ENCODE data around the gene HSD17B8. TPM values are rescaled to one million over a fixed set of nuclear protein-coding genes. Genes with fewer than 3 reads are reported as not detected.

HSD17B8 gene
- total and polyA plus RNA-seq, 10 of the 15 experiments (the other 5 are each of a cell fraction or from before 2014, with no cell fraction given), result 3.1 to 54.3 (median 26.5) TPM

DNA sequence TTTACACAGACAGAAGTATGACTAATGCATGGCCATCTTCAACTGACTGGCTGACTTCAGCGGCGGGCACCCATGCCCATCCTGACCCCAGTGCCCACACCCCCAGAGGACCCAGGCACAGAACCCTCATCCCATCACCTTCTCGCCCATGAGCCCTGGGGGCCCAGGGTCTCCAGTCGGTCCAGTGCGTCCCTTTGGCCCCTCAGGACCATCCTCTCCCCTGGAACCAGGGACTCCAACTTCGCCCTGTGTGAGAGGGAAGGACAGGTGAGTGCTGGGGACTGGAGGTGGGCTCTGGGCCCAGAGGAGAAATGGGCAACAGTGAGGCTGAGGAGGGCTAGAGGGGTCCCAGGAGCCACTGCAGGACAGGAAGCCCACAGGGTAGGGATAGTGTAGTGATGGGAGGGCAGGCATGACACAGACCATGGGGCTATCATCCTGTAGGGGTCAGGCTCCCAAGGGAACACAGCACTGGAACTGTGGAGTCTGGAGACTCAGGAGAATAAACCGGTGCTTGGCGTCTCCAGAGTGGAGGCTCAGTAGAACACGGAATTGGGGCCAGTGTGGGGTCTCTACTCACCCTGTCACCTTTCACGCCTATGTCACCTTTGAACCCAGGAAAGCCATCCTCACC lies 28.9 kb upstream of the HSD17B8 start:
- ChIA-PET SMC1A (ENCODE audit: uncharacterized antibody, unreplicated experiment) (interaction anchor here (0.8 to 4.3 kb wide), 2 partner anchors 15 to 99 kb away, joined by 3 to 27 read pairs; partner anchors contain the start of gene HLA-DPB1), RAD21 (ENCODE audit: unreplicated experiment) (interaction anchor here (3.9 kb wide), 1 partner anchor 26 kb away, joined by 20 read pairs; no protein-coding TSS in a partner anchor), POLR2A (interaction anchor here (0.5 kb wide), 1 partner anchor 71 kb away, joined by 4 read pairs; no protein-coding TSS in a partner anchor), CTCF (interaction anchor here (0.7 to 6.0 kb wide), 6 partner anchors 21 to 160 kb away, joined by 3 to 58 read pairs (median 10); no protein-coding TSS in a partner anchor)
- Histone ChIP-seq H3K4me3 (no peak overlapping the region), H2AFZ (ENCODE audit: control insufficient read depth, low read depth, low read length) (no peak overlapping the region), H3K27me3 (replicated peaks in 1 of 2; ENCODE audit: control insufficient read depth in 2 of 2, insufficient read depth in 2 of 2, low read length in 1 of 2) (no peaks in the 10 kb centered on the region), H4K20me1 (ENCODE audit: control insufficient read depth, insufficient read depth) (no peaks in the 10 kb centered on the region), H3K4me1 (ENCODE audit: control insufficient read depth, insufficient read depth, low read length) (no peaks in the 10 kb centered on the region), H3K36me3 (ENCODE audit: control insufficient read depth in 2 of 2, insufficient read depth in 2 of 2, low read length in 1 of 2) (no peaks in the 10 kb centered on the region), H3K9me3 (replicated peaks; ENCODE audit: control insufficient read depth, insufficient read depth, low read length) (no peaks in the 10 kb centered on the region), H3K9ac (ENCODE audit: control insufficient read depth, insufficient read depth, low read length) (no peak overlapping the region), H3K79me2 (ENCODE audit: control insufficient read depth, insufficient read depth, low read length) (no peaks in the 10 kb centered on the region), H3K27ac (ENCODE audit: control insufficient read depth, insufficient read depth) (no peak overlapping the region), H3K4me2 (ENCODE audit: control insufficient read depth, insufficient read depth) (no peak overlapping the region)
- WGBS (ENCODE audit: insufficient coverage, insufficient replicate concordance, low lambda C conversion rate, missing lambda C conversion rate), result 32% methylated on average over 10 of the region's 10 CpGs
- in situ Hi-C loops (cut with MboI), result no loop called here
- DNase-seq (ENCODE audit: low read depth, low spot score) (no peak), FAIRE-seq (no peak), ATAC-seq (no peak)
- TF ChIP-seq E2F8 (IDR thresholded peaks at IDR 0.05; ENCODE audit: low read depth, partially characterized antibody) (no peak), YBX1 (IDR thresholded peaks at IDR 0.05) (no peak), KLF5 (IDR thresholded peaks at IDR 0.05; ENCODE audit: partially characterized antibody) (no peak), MYB (IDR thresholded peaks at IDR 0.05; ENCODE audit: borderline replicate concordance, low read depth, low read length) (no peak), ZNF622 (IDR thresholded peaks at IDR 0.05) (no peak), LARP7 (IDR thresholded peaks at IDR 0.05) (no peak), CREB1 (IDR thresholded peaks at IDR 0.05; ENCODE audit: low read depth) (no peak), NFYA (IDR thresholded peaks at IDR 0.05; ENCODE audit: borderline replicate concordance, low read depth, low read length) (no peak), PAX8 (IDR thresholded peaks at IDR 0.05) (no peak), EGR1 (IDR thresholded peaks at IDR 0.05; ENCODE audit: borderline replicate concordance in 1 of 2, low read depth in 2 of 2, low read length in 2 of 2) (no peak), EZH2 (IDR thresholded peaks at IDR 0.05; ENCODE audit: borderline replicate concordance, control insufficient read depth, low read depth, low read length) (no peak), BMI1 (IDR thresholded peaks at IDR 0.05; ENCODE audit: borderline replicate concordance) (no peak), BACH1 (IDR thresholded peaks at IDR 0.05; ENCODE audit: borderline replicate concordance) (no peak), RAD51 (IDR thresholded peaks at IDR 0.05) (no peak), RELB (IDR thresholded peaks at IDR 0.05; ENCODE audit: low read depth) (no peak)
- TF ChIP-seq, protein P1, sequence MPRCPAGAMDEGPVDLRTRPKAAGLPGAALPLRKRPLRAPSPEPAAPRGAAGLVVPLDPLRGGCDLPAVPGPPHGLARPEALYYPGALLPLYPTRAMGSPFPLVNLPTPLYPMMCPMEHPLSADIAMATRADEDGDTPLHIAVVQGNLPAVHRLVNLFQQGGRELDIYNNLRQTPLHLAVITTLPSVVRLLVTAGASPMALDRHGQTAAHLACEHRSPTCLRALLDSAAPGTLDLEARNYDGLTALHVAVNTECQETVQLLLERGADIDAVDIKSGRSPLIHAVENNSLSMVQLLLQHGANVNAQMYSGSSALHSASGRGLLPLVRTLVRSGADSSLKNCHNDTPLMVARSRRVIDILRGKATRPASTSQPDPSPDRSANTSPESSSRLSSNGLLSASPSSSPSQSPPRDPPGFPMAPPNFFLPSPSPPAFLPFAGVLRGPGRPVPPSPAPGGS (IDR thresholded peaks at IDR 0.05; ENCODE audit: borderline replicate concordance, insufficient read depth, low read depth, low read length, poor library complexity, severe bottlenecking), result no peak
- no TSS peak for BruUV-seq (replicated peaks)
- intact Hi-C loops (cut with micrococcal nuclease; ENCODE audit: unreplicated experiment), result no loop called here
